Measurements from ENCODE around the gene PRKCH.

PRKCH gene

GRCh38 chr14:61573748-61574513 is 252.6 kb downstream of the PRKCH start:
- FAIRE-seq, result no peak

GRCh38 chr14:61574514-61574807 is 253.1 kb downstream of the PRKCH start:
- FAIRE-seq, result no peak

GRCh38 chr14:61575126-61575525 is 253.7 kb downstream of the PRKCH start:
- no peak for FAIRE-seq

GRCh38 chr14:61575551-61576150 is 254.3 kb downstream of the PRKCH start:
- FAIRE-seq, result no peak

- FAIRE-seq, result no peak
Measured at GRCh38 chr14:61577506-61577931, 256.1 kb downstream of the PRKCH start.

- FAIRE-seq, result no peak
Measured at GRCh38 chr14:61578745-61579144, 257.4 kb downstream of the PRKCH start.

GRCh38 chr14:61581340-61581739 is 260.0 kb downstream of the PRKCH start:
- FAIRE-seq, result no peak

- FAIRE-seq, result no peak
Measured at GRCh38 chr14:61581955-61582615, 260.7 kb downstream of the PRKCH start.

- no peak for FAIRE-seq
Measured at GRCh38 chr14:61582815-61583214, 261.4 kb downstream of the PRKCH start.

GRCh38 chr14:61584331-61584741 is 263.0 kb downstream of the PRKCH start:
- FAIRE-seq, result no peak

GRCh38 chr14:61585598-61586543 is 264.5 kb downstream of the PRKCH start:
- no peak for FAIRE-seq

GRCh38 chr14:61586544-61587055 is 265.2 kb downstream of the PRKCH start:
- no peak for FAIRE-seq

- no peak for FAIRE-seq
Measured at GRCh38 chr14:61587081-61587713, 265.8 kb downstream of the PRKCH start.

GRCh38 chr14:61588419-61588901 is 267.1 kb downstream of the PRKCH start:
- no peak for FAIRE-seq

- no peak for FAIRE-seq
Measured at GRCh38 chr14:61589691-61590581, 268.6 kb downstream of the PRKCH start.

- FAIRE-seq, result no peak
Measured at GRCh38 chr14:61591862-61592261, 270.5 kb downstream of the PRKCH start.

GRCh38 chr14:61593330-61593729 is 272.0 kb downstream of the PRKCH start:
- FAIRE-seq, result no peak

GRCh38 chr14:61596990-61597389 is 275.6 kb downstream of the PRKCH start:
- FAIRE-seq, result no peak

- FAIRE-seq, result no peak
Measured at GRCh38 chr14:61598980-61599379, 277.6 kb downstream of the PRKCH start.

GRCh38 chr14:61599942-61600341 is 278.6 kb downstream of the PRKCH start:
- FAIRE-seq, result no peak
